HG02588 (cell line): ENCODE results near the gene MAPK9.
"Not testable (repeated sequence)": the region's sequence is repeated elsewhere in the genome, so short reads cannot be mapped to it uniquely, and the experiment has no call there.

Experiments used
- ATAC-seq: cut with Tn5 transposase; IDR thresholded peaks from one replicate; pipeline ENCODE4 v1.9.1; 2021; ENCODE audit warnings: mild to moderate bottlenecking, moderate library complexity; ENCODE audit not compliant: unreplicated experiment

MAPK9 gene

GRCh38 chr5:180326989-180327565 lies 35.2 kb upstream of the MAPK9 start:
- no peak for ATAC-seq

DNA sequence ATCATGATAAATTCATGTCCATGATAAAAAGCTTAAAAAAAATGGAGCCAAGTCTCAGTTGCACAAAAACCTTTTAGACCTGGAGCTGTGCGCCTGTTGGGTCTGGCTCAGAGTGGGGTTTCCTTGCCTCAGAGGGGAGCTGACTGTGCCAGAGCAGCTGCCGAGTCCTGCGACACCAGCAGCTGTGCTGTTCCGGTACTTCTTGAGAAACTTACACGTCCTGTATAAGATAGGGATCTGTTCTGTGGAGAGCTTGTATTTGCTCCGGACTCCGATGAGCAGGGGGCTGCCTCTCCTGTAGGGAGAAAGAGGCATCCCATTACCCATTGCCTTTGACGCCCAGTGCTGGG lies 32.7 kb upstream of the MAPK9 start:
- no peak for ATAC-seq

GRCh38 chr5:180323941-180324600 lies 32.2 kb upstream of the MAPK9 start:
- no peak for ATAC-seq

DNA sequence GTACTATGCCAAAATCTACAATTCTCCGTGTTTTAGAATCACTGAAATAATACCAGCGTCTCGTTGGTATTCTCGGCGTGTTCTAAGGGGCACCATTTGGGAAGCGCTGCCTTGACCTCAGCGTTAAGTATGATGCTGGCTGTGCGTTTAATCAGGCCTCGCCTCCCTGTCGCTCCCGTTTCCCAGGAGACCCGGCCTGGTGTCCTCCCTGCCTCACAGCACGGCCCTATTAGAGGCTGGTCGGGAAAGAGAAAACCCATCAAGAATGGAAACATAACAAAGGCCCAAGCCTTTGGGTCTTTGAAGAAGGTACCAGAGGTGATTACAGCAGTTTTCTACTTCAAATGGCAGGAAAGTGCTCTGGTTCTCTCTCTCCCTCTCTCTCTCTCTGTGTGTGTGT lies 31.3 kb upstream of the MAPK9 start:
- ATAC-seq, result no peak

- ATAC-seq, result no peak
Observed at GRCh38 chr5:180318456-180319089, 26.7 kb upstream of the MAPK9 start.

GRCh38 chr5:180316586-180316985 lies 24.7 kb upstream of the MAPK9 start:
- no peak for ATAC-seq

GRCh38 chr5:180315762-180316212 lies 23.9 kb upstream of the MAPK9 start:
- ATAC-seq, result peak; percentile 60

- no peak for ATAC-seq
Observed at GRCh38 chr5:180313677-180314505, 22.0 kb upstream of the MAPK9 start.

DNA sequence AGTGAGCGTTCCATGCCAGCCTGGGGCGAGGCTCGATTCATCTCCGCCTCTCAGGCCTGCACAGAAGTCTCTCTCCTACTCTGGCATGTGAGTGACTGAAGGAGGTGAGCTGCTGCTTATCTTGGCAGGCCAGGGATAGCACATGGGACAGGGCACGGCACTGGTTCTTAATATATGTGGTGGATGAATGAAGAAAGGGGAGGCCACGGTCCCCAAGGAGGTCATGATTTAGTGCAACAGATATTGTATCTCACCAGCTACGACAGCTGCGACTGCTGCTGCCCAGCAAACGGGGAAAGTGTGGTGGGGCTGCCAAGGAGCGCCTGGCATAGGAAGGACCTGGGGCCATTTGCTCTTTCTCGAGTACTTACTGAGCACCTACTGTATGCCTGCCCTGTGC lies 19.3 kb upstream of the MAPK9 start:
- no peak for ATAC-seq

- no peak for ATAC-seq
Observed at GRCh38 chr5:180306796-180307195, 14.9 kb upstream of the MAPK9 start.

- no peak for ATAC-seq
Observed at GRCh38 chr5:180305481-180305880, 13.6 kb upstream of the MAPK9 start.

DNA sequence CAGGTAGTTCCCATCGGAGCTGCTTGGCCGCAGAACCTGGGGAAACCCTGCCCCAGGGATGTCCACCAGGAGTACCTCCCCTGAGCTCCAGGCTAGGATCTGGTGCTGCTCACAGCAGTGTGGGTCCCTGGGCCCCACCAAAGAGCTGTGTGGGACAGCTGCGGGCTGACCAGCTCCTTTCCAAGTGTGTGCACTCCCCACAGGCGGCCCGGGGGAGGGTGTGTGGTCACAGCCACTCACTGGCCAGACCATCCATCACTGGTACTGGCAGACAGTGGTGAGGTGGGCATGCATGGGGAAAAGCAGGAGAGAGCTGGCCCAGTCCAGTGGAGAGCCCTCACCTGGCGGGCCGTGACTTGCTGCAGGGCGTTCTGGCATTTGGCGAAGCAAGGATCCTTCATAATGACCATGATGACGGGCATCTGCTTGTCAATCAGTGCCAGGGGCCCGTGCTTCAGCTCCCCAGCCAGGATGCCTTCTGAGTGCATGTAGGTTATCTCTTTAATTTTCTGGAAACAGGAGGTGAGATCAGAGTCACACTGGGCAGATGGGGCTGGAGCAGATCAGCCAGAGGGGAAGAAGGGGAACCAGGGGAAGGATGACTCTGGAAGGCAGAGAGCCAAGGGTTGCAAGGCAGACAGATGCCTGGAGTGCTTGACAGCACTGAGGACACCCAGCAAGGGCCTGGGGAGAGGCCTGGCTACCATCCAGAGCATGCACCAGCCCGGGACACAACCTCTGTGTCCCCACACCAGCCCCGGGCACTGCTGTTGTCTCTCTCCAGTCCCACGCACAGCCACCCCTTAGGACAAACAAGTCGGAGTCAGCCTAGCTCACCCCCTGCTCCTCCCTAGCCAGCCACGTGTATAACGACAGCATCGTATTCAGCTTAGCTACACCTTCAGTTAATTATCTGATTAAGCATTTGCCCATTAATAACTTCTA lies 12.8 kb upstream of the MAPK9 start:
- ATAC-seq, result no peak

- ATAC-seq, result no peak
Observed at GRCh38 chr5:180304016-180304292, 12.1 kb upstream of the MAPK9 start.

- ATAC-seq, result no peak
Observed at GRCh38 chr5:180303226-180304015, 11.5 kb upstream of the MAPK9 start.

- ATAC-seq, result no peak
Observed at GRCh38 chr5:180302256-180302655, 10.4 kb upstream of the MAPK9 start.

- ATAC-seq, result no peak
Observed at GRCh38 chr5:180301253-180301652, 9.4 kb upstream of the MAPK9 start.

- no peak for ATAC-seq
Observed at GRCh38 chr5:180299526-180299925, 7.6 kb upstream of the MAPK9 start.

DNA sequence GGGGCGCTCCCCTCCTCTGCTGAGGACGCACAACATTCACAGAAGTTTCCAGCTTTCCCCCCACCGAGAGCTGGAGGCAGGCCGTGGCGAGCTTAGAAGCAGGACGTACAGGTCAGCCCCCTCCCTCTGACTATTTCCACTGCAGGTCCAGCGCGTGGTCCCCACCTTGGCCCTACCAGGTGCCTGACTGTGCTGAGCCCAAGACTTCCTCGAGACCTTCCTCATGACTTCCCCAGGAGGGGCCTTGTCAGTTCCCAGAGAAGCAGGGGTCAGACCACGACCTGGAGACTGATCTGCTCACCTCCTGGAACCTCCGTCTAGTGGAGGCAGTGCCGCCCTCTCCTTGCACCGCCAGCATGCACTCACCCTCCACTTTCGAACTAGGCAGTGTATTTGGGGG lies 7.1 kb upstream of the MAPK9 start:
- not testable (repeated sequence) for ATAC-seq

DNA sequence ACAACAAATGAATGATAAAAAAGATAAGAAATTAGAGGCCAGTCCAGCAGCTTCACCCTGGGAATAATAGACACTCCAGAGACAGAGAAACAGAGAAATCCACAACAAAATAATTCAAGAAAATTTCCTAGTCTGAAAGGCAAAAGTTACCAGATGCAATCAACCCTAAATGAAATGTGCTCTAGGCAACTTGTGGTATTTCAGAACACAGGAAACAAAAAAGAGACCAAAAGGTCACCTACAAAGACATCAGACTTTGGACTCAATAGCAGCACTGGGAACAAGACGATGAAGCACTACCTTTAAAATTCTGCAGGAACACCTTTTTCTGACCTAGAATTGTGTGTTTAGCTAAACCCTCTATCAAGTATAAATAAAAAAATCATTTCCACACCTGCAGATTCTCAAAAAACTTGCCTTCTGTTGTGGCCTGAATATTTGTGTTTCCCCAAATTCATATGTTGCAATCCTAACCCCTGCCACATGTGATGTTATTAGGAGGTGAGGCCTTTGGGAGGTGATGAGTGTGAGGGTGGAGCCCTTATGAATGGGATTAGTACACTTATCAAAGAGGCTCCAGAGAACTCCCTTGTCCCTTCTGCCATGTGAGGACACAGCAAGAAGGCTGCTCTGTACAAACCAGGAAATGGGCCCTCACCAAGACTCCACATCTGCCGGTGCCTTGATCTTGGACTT lies 5.9 kb upstream of the MAPK9 start:
- no peak for ATAC-seq
